GM12874 (cell line): ENCODE results near the gene SIL1.

ENCODE experiments used
- TF ChIP-seq, protein P1 (sequence below): IDR thresholded peaks from 2 replicates; pipeline ENCODE4 v1.5.1; 2011; ENCODE audit warnings: low read depth, mild to moderate bottlenecking, control low read depth, low read length, moderate library complexity; ENCODE audit not compliant: insufficient read depth

Gene SIL1

DNA sequence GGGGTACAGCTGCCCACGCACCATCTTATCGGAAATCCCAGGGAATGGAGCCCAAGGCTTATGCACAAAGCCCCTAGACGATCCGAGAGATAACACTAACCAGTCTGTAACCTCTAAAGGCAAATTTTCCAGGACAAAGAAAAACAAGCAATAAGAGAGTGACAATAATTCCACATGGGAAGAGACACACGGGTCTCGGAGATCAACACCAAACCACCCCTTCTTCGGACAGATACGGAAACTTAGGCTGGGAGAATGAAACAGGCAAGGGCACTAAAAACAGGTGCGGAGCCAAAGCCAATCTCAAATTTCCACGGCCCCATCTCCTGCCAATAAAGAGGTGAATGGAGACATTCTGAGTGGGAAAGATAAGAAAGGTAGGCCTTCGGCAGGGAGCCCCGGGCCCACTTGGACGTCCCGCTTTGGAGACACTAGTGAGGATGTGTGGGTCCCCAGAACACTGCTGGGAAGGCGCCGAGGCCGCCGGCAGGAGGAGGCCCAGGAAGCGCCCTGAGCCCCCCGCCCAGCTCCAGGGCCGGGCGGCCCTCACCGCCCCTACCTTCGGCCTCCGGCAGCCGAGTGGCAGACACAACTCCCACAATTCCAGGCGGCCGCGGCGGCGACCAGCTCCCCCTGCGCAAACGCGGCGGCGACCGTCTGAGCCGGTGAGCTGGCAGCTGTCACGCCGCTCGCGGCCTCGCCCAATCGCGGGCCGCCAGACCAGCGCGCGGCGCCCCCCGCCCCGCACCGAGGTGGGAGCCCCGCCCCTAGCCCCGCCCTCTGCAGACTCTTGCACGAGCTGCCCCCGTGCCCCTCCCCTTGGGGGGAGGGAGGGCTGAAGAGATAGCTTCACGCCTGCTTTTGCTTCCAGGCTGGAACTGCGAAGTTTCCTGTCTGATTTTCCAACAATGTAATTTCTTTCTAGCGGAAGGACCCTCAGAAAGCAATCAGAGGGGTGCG lies at the start of gene SIL1:
TSS of gene SIL1 (minus strand) at position 659 of the 960 bp plus-strand sequence. CDS start 70,525 bp downstream, outside the sequence.
- TF ChIP-seq, protein P1, sequence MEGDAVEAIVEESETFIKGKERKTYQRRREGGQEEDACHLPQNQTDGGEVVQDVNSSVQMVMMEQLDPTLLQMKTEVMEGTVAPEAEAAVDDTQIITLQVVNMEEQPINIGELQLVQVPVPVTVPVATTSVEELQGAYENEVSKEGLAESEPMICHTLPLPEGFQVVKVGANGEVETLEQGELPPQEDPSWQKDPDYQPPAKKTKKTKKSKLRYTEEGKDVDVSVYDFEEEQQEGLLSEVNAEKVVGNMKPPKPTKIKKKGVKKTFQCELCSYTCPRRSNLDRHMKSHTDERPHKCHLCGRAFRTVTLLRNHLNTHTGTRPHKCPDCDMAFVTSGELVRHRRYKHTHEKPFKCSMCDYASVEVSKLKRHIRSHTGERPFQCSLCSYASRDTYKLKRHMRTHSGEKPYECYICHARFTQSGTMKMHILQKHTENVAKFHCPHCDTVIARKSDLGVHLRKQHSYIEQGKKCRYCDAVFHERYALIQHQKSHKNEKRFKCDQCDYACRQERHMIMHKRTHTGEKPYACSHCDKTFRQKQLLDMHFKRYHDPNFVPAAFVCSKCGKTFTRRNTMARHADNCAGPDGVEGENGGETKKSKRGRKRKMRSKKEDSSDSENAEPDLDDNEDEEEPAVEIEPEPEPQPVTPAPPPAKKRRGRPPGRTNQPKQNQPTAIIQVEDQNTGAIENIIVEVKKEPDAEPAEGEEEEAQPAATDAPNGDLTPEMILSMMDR, result no peak

DNA sequence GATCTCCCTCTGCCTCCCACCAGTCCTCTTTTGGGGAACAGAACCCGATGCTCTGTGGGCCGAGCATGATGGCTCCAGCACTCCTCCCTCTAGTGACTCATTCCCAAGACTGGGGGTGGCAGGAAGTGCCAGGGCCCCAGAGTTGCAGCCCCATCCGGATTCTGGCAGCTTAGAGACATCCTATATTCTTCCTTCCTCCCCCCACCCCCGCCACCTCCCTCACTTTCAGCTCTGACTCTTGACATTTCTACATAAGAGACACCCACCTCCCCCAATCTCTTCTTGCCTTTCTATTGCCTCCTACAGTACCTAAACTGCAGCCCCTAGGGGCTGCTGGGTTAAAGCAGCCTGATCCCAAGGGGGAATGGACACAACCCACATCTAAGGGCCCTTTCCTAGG lies 48.2 kb upstream of the SIL1 start:
- TF ChIP-seq, protein P1, result no peak

DNA sequence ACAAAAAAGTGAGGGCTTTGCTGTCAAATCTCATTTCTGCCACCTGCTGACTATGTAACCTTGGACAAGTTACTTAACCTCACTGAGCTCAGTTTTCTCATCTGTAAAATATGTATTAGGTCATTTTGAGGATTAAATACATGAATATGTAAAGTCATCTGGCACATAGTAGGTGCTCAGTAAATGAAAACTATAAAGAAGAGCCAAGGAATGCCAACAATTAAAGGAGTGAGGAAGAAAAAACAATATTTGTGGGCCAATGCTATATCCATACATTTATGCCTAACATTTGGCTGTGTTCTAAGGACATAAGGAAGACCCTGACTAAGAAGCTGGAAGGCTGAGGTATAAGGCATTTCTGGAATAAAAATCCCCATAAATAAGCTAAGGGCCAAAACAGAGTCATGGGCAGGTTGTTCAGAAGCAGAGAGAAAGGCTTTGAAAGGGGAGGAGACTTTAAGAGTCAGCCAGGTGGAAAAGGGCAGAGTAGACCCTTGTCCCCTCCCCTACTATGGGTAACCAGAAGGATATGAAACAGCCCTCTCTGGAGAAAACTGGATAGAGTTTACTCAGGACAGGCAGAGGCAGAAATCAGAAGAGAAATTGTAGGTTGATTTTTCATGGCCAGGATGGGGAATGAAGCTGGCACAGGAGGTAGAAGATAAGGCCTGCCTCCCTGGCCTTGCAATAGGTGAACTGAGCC lies 47.6 kb upstream of the SIL1 start:
- TF ChIP-seq, protein P1, result no peak

DNA sequence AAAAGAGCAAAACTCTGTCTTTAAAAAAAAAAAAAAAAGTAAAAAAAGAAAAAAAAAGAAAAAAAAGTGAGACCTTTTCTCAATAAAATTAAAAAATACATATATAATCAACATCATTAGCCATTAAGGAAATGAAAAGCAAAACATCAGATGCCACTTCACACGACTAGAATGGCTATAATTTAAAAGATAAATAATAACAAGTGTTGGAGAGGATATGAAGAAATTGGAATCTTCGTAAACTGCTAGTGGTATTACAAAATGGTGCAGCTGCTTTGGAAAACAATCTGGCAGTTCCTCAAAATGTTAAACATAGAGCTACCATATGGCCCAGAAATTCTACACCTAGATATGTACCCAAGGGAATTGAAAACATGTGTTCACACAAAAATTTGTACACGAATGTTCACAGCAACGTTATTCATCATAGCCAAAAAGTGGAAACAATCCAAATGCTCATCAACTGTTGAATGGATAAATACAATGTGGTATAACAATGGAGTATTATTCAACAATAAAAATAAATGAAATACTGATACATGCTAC lies 45.3 kb upstream of the SIL1 start:
- TF ChIP-seq, protein P1, result no peak

DNA sequence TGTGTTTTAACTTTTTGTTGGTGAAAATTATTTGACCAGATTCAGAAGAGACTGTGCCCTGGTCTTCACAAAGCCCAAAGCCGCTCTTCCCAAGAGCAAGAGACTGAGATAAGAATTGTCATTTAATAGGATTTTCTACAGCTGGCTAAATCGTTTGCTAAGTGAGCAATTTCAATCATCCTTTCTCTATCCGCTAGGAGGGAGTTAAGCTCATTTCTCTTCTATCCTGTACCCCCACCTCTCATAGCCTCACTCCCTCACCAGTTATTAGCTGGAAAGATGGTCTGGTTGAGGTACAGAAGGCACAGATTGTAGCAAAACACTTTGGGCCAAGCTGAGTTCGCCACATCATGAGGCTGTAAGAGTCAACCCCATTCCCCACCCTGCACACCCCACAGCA lies 43.0 kb upstream of the SIL1 start:
- TF ChIP-seq, protein P1, result no peak

DNA sequence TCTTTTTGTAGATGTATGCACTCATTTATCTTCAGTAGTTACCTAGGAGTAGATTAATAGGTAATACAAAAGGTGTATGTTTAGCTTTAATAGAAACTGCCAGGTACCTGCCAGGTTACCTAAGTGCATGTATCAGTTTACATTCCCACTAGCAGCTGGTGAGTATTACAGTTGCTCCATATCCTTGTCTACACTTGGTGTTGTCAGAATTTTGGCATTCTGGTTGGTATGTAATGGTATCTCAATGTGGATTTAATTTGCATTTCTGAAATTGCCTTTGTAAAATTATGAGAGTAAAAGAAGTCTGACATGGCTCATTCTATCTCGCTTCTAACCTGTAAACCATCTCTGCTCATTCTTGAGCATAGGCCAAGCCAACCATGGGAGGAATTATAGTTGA lies 38.3 kb upstream of the SIL1 start:
- TF ChIP-seq, protein P1, result no peak

DNA sequence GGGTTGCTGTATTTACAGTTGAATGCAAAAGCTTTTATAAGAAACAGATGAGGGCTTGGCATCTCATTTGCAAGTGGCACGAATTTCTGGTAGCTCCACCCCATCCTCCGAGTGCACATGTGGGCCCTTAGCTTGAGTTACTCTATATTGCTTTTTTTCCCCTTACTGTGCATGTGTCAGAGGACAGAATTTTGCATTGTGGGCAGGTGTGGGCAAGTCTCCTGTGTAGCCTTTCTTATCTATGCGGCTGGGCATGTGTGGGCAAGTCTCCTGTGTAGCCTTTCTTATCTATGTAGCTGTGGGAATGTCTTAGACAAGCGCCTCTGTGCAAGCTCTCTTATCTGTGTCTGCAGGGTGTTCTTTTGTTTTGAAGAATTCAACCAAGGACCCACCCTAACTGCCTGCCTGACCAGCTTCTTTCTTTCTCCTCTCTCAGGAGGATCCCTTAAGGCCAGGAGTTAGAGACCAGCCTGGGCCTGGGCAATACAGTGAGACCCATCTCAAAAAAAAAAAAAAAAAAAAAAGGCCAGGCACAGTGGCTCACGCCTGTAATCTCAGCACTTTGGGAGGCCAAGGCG lies 34.1 kb upstream of the SIL1 start:
- TF ChIP-seq, protein P1, result no peak
